Activated CD4-positive, CD25-positive, alpha-beta regulatory T cell treated with anti-CD3 and anti-CD28 coated beads, Interleukin-2, amount 50 U/mL, for 24 hours (primary cell): ENCODE results near the gene HBG1.

Experiments
- ATAC-seq, 2 donors: fragments of 150-1000 bp; cut with Tn5 transposase; one replicate each; pipeline ENCODE4 v1.10.0; 2021; ENCODE audit warnings: mild to moderate bottlenecking in 1 of 2, moderate library complexity in 1 of 2

The HBG1 gene

DNA sequence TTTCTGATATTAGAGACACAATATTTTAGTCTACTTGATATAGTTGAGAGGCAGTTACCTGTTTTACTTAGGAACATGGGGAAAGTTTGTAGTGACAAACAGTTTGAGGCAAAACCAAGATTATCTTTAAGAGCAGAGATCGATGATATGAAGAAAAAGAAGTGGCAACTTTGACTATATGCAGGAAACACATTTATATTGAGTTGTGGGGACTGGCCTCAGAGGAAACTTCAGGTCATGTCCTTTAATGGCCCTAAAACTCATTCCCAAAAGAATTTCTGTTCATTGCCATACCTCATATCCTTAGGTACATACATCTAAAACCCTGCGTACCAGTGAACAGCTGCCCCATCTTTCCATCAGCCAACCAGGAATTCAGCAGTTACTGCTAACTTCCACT, 4.5 kb downstream of the HBG1 start:
- no peak for ATAC-seq

DNA sequence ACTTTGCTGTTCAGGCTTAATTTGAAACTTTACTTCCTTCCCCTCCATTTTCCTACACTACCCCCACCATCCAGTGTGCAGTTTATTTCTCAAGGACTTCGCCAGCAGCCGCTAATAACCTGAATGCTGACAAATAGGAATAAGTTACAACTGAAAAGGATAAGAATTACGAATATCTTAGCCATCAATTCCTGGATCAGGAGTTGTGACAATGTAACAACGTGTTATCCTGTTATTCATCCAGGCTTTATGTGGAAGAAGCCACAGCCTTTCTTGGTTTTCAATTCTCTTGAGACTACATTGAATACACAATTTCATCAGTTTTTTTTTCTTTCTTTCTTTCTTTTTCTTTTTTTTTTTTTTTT, 5.9 kb downstream of the HBG1 start:
- no peak for ATAC-seq

DNA sequence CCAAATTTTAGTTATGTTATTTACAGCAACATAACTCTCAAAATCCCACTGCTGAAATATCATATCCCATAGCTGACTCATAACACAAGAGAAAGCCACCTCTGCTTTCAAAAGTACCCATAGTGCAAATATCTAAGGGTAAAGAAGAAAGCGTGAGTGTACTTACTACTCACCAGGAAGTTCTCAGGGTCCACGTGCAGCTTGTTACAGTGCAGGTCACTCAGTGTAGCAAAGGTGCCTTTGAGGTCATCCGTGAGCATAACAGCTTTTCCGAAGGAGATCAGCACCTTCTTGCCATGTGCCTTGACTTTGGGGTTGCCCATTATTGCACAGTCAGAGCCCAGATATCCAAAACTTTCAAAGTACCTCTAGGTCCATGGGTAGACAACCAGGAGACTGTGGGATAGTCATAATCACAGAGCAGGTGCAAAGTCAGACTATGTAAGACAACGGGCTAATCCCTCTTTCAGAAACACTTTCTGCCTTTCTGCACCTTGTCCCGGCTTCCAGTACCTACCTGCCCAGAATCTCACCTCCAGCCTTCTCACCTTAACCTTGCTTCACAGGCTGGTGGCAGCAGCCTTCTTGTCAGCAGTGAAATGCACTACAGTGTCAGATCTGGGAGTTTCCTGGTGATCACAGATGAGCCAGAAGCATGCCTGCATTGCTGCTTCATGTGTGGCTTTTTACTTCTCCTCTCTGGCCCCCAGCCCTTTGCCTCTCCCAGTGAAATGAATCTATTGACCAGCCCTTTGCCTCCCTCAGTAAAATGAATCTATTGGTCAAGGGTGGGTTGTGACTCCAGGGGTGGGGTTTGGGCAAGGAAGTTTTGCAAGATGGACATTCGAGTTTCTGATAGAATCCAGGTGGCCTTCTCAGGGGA, 6.5 kb downstream of the HBG1 start:
- ATAC-seq, result no peak

DNA sequence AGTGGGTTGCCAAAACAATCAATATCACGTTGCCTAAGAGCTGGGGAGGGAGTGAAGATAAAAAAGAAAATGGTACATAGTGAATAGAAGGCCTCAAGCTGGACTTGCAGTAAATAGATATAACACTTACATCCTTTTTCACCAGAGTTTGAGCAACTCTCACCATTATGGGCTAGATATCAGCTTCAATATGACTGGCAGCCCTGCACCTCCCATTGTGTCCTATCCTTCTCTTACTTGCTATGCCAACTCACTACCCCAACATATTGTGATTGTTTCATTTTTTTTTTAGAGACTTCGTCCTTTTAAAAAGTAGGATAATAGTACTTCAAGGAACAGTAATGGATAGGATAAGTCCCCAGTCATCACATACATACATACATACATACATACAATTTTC, 7.4 kb downstream of the HBG1 start:
- ATAC-seq, result no peak

DNA sequence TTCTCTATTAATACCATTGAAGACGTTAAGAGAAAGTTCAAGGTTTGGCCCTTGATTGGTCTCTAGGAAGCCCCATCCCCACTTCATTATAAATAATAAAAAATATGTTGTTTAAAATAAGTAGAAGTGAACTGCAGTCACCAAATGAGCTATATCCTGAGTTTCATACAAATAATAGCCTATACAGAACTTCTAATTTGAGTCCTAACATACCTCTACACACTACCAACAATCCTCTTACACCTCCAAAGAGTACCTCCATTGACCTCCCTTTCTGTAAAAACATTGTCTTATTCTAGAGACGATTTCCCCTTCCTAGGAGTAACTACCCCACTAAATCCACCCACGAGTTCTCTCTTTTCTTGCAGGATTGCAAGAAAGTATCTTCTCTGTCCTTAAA, 8.2 kb downstream of the HBG1 start:
- no peak for ATAC-seq

DNA sequence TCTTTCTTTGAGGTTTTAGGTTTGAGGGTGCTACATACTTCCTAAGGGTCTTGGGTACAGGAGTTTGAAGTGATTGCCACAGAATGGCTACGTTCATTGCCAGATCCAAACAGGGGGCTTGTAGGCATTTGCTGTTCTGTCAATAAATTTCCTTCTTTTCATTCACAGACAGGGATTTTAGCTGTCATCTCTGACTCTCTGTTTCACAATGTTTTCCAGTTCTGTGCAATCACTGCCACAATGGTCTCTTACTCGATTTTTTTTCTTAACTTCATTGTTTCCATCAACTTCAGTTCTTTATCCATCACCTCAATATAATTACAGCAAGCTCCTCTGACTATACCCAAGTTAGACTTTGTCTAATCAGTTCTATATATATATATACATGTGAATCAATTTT, 9.2 kb downstream of the HBG1 start:
- ATAC-seq, result no peak

DNA sequence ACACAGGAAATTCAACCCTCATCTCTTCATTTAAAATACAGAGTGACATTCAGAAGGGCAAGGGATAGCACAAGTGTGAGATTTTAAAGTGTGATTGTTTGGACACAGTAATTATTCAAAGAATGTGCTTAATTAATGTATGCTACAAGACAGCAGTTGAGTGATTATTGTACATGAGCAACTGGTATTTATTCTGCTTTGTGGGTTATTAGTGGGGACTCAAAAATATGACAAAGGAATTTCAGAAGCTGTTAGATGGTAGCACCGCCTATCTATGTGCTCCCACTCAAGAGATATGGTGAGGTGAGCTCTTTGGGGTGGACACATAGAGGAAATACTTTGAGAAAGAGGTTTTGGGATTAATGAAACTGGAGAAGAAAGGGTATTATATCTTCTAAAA, 9.6 kb downstream of the HBG1 start:
- no peak for ATAC-seq

DNA sequence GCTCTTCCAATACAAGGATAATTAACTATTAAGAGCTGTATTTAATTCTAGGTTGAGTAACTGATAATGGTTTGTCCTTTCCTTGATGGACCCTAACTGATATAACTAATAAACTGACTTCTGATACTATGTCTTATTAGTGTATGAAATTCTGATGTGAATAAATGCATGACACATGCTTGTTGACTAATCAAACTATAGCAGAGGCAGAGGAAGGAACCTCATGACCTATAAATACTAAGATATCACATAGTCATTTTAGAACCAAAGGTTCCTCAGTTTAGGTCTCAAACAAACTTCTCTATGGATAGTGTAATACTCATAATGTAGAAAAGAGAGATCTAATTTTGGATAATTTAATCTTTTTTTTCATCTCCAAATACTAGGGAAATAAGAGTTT, 10.6 kb downstream of the HBG1 start:
- no peak for ATAC-seq

DNA sequence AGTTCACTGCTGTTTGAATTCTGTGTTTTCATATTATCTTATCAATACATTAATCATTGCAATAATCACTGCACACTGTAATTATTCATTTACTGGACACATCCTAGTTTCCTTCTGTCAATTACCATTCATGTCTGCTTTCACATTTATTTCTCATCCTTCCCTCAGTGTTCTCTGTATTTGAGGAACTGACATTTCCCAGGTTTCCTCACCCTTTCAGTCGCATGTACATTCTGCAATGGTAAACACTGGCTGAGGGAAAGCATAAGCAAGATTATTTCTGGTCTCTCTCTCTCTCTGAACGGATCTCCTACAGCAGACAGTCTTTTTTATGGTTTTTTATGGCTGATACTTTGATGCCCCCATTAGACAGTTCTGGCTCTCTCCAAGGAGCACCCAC, 11.2 kb downstream of the HBG1 start:
- no peak for ATAC-seq

DNA sequence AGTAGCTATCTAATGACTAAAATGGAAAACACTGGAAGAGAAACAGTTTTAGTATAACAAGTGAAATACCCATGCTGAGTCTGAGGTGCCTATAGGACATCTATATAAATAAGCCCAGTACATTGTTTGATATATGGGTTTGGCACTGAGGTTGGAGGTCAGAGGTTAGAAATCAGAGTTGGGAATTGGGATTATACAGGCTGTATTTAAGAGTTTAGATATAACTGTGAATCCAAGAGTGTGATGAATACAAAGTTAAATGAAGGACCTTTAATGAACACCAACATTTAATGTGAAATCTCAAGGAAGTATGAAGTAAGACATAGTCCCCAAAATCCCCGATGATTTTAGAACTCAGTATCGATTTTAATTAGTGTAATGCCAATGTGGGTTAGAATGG, 12.2 kb downstream of the HBG1 start:
- no peak for ATAC-seq

DNA sequence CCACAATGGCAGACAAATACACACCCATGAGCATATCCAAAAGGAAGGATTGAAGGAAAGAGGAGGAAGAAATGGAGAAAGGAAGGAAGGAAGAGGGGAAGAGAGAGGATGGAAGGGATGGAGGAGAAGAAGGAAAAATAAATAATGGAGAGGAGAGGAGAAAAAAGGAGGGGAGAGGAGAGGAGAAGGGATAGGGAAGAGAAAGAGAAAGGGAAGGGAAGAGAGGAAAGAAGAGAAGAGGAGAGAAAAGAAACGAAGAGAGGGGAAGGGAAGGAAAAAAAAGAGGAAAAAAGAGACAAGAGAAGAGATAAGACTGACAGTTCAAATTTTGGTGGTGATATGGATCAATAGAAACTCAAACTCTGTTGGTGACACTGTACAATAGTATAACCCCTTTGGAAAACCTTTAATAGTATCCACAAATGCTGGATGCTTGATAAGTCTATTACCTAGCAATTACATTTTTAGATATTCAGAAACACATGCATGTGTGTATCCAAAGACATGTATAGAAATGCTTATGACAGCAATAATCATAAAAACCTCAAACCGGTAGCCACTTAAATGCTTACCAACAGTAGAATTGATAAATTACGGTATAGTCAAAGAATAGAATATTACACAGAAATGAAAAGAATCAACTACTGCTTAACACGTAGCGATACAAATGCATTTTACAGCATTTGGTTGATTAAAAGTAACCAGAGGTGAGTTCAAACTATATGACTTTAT, 14.1 kb downstream of the HBG1 start:
- ATAC-seq, result no peak

DNA sequence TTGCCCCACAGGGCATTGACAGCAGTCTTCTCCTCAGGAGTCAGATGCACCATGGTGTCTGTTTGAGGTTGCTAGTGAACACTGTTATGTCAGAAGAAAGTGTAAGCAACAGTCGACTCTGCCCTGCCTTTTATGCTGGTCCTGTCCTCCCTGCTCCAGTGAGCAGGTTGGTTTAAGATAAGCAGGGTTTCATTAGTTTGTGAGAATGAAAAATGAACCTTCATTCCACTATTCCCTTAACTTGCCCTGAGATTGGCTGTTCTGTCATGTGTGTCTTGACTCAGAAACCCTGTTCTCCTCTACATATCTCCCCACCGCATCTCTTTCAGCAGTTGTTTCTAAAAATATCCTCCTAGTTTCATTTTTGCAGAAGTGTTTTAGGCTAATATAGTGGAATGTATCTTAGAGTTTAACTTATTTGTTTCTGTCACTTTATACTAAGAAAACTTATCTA, 15.2 kb downstream of the HBG1 start, which contains the start of gene HBD:
HBD (minus strand) TSS at position 103 of the 454 bp plus-strand sequence; CDS start at position 53, 50 bp downstream.
- ATAC-seq, result no peak

DNA sequence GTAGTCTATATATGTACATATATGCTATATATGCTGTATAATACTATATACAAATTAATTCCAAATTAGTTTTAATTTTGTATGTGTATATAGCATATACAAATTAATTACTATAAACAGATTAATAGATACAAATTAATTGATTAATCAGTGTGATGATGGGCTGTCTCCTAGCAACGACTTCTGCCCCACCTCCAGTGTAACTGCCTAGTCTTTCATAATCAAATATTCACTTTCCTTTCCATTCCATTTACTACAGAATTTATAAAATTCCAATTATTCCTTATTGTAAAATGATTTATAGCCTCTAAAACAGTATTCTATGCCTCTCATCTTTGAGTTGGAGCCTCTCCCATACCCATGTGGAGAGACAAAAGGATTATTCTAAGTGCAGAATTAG, 16.4 kb downstream of the HBG1 start:
- ATAC-seq, result no peak

DNA sequence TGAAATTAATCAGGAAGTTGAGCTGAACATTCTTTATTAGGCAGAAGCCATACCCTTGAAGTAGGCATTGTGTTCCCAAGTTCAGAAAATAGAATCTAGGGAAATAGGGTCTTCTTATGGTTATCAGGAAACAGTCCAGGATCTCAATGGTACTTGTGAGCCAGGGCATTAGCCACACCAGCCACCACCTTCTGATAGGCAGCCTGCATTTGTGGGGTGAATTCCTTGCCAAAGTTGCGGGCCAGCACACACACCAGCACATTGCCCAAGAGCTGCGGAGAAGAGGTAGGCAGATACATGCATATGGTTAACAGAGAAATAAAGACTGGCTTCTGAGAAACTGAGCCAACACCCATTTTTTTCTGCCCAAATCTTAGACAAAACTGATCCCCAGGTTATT, 16.8 kb downstream of the HBG1 start:
- ATAC-seq, result no peak

DNA sequence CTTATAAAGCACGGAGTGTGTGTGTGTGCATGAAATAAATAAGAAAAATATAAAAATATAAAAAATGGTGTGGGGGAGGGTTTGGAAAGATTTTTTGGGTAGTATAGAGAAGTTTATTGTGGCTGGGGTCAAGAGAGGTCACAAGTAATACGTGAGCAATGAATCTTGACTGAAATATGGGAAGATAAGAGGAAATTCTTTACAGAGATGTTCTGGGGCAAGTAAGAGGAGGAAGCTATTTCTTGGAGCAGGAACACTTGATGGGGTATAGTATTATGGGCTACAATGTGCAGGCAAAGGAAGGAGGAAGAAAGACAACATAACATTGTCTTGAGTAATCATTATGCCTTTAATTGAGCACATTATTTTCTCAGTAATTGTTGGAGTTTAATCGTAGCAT, 17.5 kb downstream of the HBG1 start:
- ATAC-seq, result no peak

DNA sequence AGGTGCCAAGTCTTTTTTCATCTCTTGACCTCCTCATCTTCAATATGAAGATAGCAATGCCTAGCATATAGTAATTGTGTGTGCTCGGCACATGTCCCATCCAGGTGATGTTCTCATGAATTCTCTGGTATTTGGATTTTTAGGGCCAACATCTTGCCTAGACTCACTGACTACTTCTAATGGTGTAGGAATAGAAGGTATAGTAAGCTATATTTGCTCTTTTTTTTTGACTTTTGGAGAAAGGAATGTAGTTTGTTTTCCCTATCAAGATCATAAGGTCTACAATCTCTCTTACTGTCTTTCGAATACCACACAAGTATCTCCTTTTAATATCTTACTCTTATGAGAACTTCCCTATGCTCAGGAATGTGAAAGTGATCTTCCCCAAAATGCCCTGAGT, 18.5 kb downstream of the HBG1 start:
- no peak for ATAC-seq

DNA sequence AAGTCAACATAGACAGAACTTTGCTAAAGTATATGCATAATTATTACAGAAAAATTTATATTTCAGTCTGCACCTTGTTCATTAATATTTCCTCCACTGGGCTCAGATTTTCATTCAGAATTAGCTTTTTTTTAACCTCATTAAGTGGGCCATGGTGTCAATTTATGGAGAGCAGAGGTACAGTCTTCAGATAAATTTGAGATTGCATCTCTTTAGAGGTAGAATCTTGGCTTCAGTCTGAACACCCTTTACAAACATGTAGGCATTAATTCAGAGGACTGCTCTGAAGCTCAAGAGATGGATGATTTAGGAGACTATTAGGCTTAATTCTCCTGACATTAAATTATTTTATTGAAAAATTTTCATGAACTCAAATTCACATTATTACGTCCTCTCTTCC, 19.4 kb downstream of the HBG1 start:
- no peak for ATAC-seq

DNA sequence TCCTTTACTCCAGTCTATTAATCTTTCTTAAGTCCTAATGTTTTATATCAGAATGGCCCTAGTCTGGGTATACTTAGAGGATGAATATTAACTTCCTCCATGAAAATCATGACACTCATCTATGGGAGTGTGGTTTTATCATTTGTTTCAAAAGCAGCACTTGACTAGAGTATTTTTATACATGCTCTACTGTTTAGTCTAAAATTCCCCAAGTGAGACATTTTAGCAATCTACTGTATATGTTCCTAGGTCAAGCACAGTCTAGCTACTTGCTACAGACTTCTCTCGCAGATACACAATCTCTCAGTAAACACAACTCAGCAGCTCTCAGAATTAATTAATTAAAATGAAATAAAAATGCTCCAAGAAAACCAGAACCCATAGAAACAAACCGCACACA, 19.9 kb downstream of the HBG1 start:
- ATAC-seq, result no peak

DNA sequence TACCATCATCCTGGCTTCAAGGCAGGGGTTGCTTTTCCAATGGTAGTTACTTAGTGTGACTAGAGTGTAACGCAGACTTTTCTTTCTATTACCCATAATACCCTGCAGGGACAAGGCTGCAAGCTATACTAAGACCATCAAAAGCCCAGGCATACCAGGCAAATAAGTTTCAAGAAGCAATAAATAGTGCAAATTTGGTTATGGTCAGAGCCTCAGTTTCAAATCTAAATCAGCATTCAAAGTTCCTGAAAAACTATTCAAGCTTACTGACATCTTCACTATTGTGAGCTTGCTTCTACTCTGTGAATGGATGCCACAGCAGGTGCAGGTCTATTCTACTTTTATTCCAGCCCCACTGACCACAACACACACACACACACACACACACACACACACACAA, 20.3 kb downstream of the HBG1 start:
- no peak for ATAC-seq

DNA sequence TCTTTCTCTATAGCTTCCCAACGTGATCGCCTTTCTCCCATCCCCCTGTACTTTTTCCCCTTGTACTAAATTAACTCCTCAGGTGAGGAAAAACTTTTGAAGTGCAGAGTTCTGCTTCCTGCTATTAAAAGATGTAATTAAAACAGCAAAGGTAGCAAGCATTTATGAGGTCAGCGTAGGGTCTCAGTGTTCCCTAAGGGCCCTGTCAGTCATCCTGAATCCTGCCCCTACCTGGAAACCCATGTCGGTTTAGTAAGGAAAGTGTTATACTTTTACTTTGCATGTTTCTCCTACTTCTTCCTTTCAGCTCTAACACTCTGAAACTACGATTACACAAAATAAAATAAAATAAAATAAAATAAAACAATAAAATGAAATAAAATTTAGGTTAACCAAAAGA, 21.5 kb downstream of the HBG1 start:
- no peak for ATAC-seq

DNA sequence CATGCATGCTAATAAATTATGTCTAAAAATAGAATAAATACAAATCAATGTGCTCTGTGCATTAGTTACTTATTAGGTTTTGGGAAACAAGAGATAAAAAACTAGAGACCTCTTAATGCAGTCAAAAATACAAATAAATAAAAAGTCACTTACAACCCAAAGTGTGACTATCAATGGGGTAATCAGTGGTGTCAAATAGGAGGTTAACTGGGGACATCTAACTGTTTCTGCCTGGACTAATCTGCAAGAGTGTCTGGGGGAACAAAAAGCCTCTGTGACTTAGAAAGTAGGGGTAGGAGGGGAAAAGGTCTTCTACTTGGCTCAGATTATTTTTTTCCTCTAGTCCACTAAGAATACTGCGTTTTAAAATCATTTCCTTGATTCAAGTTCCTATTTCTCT, 22.0 kb downstream of the HBG1 start:
- ATAC-seq, result no peak

DNA sequence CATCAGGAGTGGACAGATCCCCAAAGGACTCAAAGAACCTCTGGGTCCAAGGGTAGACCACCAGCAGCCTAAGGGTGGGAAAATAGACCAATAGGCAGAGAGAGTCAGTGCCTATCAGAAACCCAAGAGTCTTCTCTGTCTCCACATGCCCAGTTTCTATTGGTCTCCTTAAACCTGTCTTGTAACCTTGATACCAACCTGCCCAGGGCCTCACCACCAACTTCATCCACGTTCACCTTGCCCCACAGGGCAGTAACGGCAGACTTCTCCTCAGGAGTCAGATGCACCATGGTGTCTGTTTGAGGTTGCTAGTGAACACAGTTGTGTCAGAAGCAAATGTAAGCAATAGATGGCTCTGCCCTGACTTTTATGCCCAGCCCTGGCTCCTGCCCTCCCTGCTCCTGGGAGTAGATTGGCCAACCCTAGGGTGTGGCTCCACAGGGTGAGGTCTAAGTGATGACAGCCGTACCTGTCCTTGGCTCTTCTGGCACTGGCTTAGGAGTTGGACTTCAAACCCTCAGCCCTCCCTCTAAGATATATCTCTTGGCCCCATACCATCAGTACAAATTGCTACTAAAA, 22.8 kb downstream of the HBG1 start, which contains the start of gene HBB:
HBB (minus strand) TSS at position 340 of the 579 bp plus-strand sequence; CDS start at position 290, 50 bp downstream.
- no peak for ATAC-seq

DNA sequence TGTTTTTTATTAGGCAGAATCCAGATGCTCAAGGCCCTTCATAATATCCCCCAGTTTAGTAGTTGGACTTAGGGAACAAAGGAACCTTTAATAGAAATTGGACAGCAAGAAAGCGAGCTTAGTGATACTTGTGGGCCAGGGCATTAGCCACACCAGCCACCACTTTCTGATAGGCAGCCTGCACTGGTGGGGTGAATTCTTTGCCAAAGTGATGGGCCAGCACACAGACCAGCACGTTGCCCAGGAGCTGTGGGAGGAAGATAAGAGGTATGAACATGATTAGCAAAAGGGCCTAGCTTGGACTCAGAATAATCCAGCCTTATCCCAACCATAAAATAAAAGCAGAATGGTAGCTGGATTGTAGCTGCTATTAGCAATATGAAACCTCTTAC, 24.2 kb downstream of the HBG1 start:
- ATAC-seq, result no peak
